Measurements from ENCODE around the gene KIF7.
A peak's percentile ranks its signal among the peaks of the same experiment; 100 is the strongest.

The KIF7 gene

GRCh38 chr15:89669309-89669865, 14.1 kb upstream of the KIF7 start:
- H3K4me3 ChIP-seq (replicated peaks in 1 of 2; ENCODE audit: low read depth in 2 of 2, low read length in 2 of 2): no peak overlapping the region
- TF ChIP-seq, protein P1, sequence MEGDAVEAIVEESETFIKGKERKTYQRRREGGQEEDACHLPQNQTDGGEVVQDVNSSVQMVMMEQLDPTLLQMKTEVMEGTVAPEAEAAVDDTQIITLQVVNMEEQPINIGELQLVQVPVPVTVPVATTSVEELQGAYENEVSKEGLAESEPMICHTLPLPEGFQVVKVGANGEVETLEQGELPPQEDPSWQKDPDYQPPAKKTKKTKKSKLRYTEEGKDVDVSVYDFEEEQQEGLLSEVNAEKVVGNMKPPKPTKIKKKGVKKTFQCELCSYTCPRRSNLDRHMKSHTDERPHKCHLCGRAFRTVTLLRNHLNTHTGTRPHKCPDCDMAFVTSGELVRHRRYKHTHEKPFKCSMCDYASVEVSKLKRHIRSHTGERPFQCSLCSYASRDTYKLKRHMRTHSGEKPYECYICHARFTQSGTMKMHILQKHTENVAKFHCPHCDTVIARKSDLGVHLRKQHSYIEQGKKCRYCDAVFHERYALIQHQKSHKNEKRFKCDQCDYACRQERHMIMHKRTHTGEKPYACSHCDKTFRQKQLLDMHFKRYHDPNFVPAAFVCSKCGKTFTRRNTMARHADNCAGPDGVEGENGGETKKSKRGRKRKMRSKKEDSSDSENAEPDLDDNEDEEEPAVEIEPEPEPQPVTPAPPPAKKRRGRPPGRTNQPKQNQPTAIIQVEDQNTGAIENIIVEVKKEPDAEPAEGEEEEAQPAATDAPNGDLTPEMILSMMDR (IDR thresholded peaks at IDR 0.05; ENCODE audit: low read depth, low read length): no peak
- no peak for DNase-seq (ENCODE audit: low read depth in 2 of 2)

DNA sequence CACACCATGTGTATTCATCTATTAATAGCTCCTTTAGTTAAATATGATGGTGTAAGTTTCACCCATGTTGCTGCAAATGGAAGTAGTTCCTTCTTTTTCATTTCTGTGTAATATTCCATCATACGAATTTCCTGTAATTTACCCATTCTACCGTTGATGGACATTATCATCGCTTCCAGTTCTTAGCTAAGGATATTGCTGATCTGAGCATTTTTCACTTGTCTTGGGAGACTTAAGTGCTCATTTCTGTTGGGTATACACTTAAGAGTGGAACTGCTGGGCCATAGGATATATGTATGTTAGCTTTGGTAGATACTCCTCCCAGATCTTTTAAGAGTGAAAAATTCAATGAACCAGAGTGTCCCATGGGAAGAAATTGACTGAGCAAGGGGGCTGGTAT, 12.9 kb upstream of the KIF7 start:
- H3K4me3 ChIP-seq (replicated peaks in 1 of 2; ENCODE audit: low read depth in 2 of 2, low read length in 2 of 2): no peak overlapping the region
- TF ChIP-seq, protein P1 (IDR thresholded peaks at IDR 0.05; ENCODE audit: low read depth, low read length): no peak
- DNase-seq (ENCODE audit: low read depth in 2 of 2): no peak

DNA sequence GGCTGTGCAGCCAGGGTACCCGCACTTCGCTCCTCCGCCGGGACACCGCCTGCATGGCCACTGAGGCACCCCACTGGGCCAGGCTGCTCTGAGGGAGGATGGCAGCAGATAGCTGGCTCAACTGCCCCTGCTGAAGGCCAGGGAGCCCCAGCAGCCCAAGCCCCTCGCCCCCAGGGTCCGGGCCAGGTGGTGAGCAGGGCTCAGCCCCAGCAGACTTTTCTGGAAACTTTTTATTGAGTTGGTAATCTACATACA, 12.4 kb upstream of the KIF7 start:
- TF ChIP-seq, protein P1 (IDR thresholded peaks at IDR 0.05; ENCODE audit: low read depth, low read length): no peak
- H3K4me3 ChIP-seq (replicated peaks in 1 of 2; ENCODE audit: low read depth in 2 of 2, low read length in 2 of 2): no peak overlapping the region
- DNase-seq (ENCODE audit: low read depth in 2 of 2): no peak

DNA sequence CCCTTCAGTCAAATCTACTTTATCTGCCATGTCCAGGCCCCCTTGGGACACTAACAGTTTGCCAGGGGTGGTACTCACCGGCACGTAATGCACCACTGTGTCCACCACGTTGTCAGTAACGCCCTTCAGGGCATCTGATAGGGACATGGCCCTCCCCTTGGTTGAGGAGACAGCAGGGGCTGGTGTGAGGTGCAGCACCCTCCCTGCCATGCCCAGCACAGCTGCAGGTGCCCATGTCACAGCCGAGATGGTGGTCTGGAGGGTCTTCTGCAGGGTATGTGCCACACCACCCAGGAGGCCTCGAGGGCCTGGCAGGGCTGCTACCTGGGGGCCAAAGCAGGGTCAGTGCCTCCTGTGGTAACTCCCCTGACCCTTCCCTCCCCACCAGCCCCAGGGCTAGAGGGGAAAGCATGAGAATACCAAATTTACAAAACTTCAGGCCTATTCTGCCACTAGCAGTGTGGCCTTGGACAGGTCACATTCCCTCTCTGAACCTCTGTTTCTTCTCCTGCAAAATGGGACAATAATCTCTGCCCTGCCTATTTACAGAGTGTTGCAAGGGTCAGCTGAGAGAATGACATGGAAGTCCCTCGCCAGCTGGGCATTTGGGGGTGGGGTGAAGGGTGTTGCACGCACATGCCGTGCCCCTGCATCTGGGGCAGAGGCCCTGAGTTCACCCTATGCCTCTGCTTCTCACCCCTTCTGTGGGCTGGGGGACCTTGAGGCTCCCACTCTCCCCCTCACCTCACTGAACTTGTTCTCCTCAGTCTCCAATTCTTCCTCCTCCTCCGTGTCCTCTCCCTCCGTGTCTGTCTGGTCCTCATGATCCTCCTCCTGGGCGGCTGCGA, 11.8 kb upstream of the KIF7 start:
- no peak for DNase-seq (ENCODE audit: low read depth in 2 of 2)

DNA sequence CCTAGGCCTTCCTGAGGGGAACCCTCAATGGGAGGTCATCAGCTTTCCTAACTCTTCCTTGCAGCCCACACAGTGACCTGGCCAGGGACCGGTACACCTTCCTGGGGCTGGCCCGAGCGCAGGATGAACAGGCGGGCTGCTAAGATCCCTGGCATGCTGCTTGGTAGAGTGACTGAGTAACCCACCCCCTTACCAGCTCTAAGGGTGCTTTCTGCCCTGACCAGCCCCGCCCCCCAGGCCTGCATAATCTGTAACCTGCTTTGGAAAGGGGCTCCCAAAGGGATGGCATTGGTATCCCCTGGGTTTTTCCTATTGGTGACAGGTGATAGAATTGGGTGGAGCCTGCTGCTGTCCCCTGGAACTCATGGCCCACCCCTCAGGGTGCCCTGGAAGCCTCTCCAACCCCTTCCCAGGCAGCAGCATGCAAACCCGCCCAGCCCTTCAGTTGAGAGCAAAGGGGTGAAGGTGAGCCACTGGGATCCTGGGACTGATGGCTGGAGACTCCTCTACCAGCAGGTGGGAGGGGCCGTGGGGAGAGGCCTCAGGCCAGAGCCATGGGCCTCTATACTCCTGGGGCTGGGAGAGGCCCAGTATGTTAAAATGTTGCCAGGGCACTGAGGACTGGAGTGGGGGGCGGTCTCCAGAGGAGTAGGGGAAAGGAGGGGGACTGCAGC, 11.1 kb upstream of the KIF7 start:
- H3K4me3 ChIP-seq (replicated peaks in 1 of 2; ENCODE audit: low read depth in 2 of 2, low read length in 2 of 2): peak overlapping the region in 1 of 2 donors; percentile 2
- DNase-seq (ENCODE audit: low read depth in 2 of 2): no peak
- TF ChIP-seq, protein P1 (IDR thresholded peaks at IDR 0.05; ENCODE audit: low read depth, low read length): no peak

More for the DNA sequence above, 11.8 kb upstream of the KIF7 start:
- H3K4me3 ChIP-seq (replicated peaks in 1 of 2; ENCODE audit: low read depth in 2 of 2, low read length in 2 of 2): no peak overlapping the region
- TF ChIP-seq, protein P1 (IDR thresholded peaks at IDR 0.05; ENCODE audit: low read depth, low read length): no peak

- H3K4me3 ChIP-seq (replicated peaks in 1 of 2; ENCODE audit: low read depth in 2 of 2, low read length in 2 of 2): peak overlapping the region; percentile 8 to 30
- TF ChIP-seq, protein P1 (IDR thresholded peaks at IDR 0.05; ENCODE audit: low read depth, low read length): no peak
- peak; percentile 57 to 68 for DNase-seq (ENCODE audit: low read depth in 2 of 2)
Measured at GRCh38 chr15:89665449-89666181, 10.3 kb upstream of the KIF7 start.

All from cardiac fibroblast (primary cell).